GM20431 (cell line): ENCODE data around the gene FMNL1.

Experiments
- in situ Hi-C: fragments of 300-500 bp; cut with MseI, MboI; formaldehyde crosslinking; loops from one replicate; pipeline ENCODE4 v1.15.0; 2020; ENCODE audit warnings: low sequenced_read_pairs; ENCODE audit not compliant: unreplicated experiment

FMNL1 gene

GRCh38 chr17:45296003-45296832, 74.5 kb downstream of the FMNL1 start:
- in situ Hi-C loops, result no loop called here

GRCh38 chr17:45296833-45297124, 75.1 kb downstream of the FMNL1 start:
- in situ Hi-C loops, result no loop called here
